ENCODE results near the gene PRPSAP1.

The PRPSAP1 gene

GRCh38 chr17:76376318-76377133 lies 22.8 kb upstream of the PRPSAP1 start:
- TF ChIP-seq, protein P1, sequence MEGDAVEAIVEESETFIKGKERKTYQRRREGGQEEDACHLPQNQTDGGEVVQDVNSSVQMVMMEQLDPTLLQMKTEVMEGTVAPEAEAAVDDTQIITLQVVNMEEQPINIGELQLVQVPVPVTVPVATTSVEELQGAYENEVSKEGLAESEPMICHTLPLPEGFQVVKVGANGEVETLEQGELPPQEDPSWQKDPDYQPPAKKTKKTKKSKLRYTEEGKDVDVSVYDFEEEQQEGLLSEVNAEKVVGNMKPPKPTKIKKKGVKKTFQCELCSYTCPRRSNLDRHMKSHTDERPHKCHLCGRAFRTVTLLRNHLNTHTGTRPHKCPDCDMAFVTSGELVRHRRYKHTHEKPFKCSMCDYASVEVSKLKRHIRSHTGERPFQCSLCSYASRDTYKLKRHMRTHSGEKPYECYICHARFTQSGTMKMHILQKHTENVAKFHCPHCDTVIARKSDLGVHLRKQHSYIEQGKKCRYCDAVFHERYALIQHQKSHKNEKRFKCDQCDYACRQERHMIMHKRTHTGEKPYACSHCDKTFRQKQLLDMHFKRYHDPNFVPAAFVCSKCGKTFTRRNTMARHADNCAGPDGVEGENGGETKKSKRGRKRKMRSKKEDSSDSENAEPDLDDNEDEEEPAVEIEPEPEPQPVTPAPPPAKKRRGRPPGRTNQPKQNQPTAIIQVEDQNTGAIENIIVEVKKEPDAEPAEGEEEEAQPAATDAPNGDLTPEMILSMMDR (IDR thresholded peaks at IDR 0.05; ENCODE audit: extremely low read depth, insufficient read depth, missing control alignments) = no peak
- no peak for DNase-seq (ENCODE audit: low spot score)
- in situ Hi-C loops (cut with MboI; ENCODE audit: low pct_unique_long_range_greater_than_20kb, low sequenced_read_pairs, unreplicated experiment) = no loop called here

- DNase-seq (ENCODE audit: low spot score) = no peak
- TF ChIP-seq, protein P1 (IDR thresholded peaks at IDR 0.05; ENCODE audit: extremely low read depth, insufficient read depth, missing control alignments) = no peak
- in situ Hi-C loops (cut with MboI; ENCODE audit: low pct_unique_long_range_greater_than_20kb, low sequenced_read_pairs, unreplicated experiment) = no loop called here
Observed at GRCh38 chr17:76371656-76372628, 18.2 kb upstream of the PRPSAP1 start.

- no peak for DNase-seq (ENCODE audit: low spot score)
- TF ChIP-seq, protein P1 (IDR thresholded peaks at IDR 0.05; ENCODE audit: extremely low read depth, insufficient read depth, missing control alignments) = no peak
- in situ Hi-C loops (cut with MboI; ENCODE audit: low pct_unique_long_range_greater_than_20kb, low sequenced_read_pairs, unreplicated experiment) = no loop called here
Observed at GRCh38 chr17:76370261-76370993, 16.7 kb upstream of the PRPSAP1 start.

DNA sequence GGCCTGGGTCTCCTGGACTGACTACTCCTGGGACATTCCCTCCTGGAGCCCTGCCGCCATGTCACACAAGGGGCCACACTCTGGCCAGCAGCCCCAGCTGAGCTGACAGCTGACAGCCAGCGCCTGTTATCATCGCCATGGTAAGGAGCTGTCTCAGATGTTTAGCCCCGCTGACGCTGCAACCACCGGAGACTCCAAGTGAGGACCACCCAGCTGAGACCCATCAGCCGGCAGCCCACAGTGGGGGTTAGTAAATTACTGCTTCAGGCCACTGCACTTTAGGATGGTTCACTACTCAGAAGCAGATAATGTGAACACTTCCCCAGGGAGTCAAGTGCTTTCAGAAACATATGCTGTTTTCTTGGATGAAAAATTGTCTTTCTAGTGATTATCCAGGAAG lies 16.1 kb upstream of the PRPSAP1 start:
- TF ChIP-seq, protein P1 (IDR thresholded peaks at IDR 0.05; ENCODE audit: extremely low read depth, insufficient read depth, missing control alignments) = no peak
- in situ Hi-C loops (cut with MboI; ENCODE audit: low pct_unique_long_range_greater_than_20kb, low sequenced_read_pairs, unreplicated experiment) = no loop called here
- DNase-seq (ENCODE audit: low spot score) = no peak

DNA sequence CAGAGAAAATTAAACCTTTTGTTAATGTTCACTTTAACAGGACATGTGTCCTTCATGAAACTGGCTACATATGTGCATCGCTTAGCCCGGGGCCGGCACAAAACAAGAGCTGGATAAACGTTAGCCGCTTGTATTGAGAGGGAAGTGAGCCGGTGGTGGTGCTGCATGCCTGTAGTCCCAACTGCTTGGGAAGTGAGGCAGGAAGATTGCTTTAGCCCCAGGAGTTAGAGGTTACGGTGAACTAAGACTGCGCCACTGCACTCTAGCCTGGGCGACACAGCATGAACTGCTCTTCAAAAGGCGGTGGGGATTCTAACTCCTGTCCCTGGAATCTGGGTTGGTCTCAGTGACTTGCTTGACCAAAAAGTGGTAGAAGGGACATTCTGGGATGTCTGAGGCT lies 15.7 kb upstream of the PRPSAP1 start:
- DNase-seq (ENCODE audit: low spot score) = no peak
- TF ChIP-seq, protein P1 (IDR thresholded peaks at IDR 0.05; ENCODE audit: extremely low read depth, insufficient read depth, missing control alignments) = no peak
- in situ Hi-C loops (cut with MboI; ENCODE audit: low pct_unique_long_range_greater_than_20kb, low sequenced_read_pairs, unreplicated experiment) = no loop called here

GRCh38 chr17:76368545-76368944 lies 14.8 kb upstream of the PRPSAP1 start:
- in situ Hi-C loops (cut with MboI; ENCODE audit: low pct_unique_long_range_greater_than_20kb, low sequenced_read_pairs, unreplicated experiment) = no loop called here
- TF ChIP-seq, protein P1 (IDR thresholded peaks at IDR 0.05; ENCODE audit: extremely low read depth, insufficient read depth, missing control alignments) = no peak
- DNase-seq (ENCODE audit: low spot score) = no peak

All from GM13977 (cell line).